ENCODE results near the gene HTR7. TPM values are rescaled to one million over a fixed set of nuclear protein-coding genes. Genes with fewer than 3 reads are reported as not detected.

The HTR7 gene
- total and polyA plus RNA-seq, 2 of the 4 experiments (the other 2 are of a cell fraction) = 0.43 to 0.72 TPM

- H3K18ac ChIP-seq (ENCODE audit: low read depth, low read length) = no peak overlapping the region
- DNase-seq (no peak), ATAC-seq (ENCODE audit: low read depth) (no peak)
- TF ChIP-seq SMC3 (IDR thresholded peaks at IDR 0.05; ENCODE audit: low read depth, low read length) = no peak
- TF ChIP-seq USF2 (IDR thresholded peaks at IDR 0.05; ENCODE audit: low read depth, low read length) = no peak
- TF ChIP-seq BHLHE40 (IDR thresholded peaks at IDR 0.05; ENCODE audit: low read depth, low read length) = no peak
- no peak for TF ChIP-seq CHD1 (IDR thresholded peaks at IDR 0.05; ENCODE audit: low read depth, low read length)
- TF ChIP-seq MAFK (IDR thresholded peaks at IDR 0.05; ENCODE audit: low read depth, low read length) = no peak
- TF ChIP-seq FOS (IDR thresholded peaks at IDR 0.05; ENCODE audit: low read depth, low read length) = no peak
- no peak for TF ChIP-seq RAD21 (IDR thresholded peaks at IDR 0.05; ENCODE audit: low read length)
- TF ChIP-seq MAZ (IDR thresholded peaks at IDR 0.05; ENCODE audit: borderline replicate concordance, low read depth, low read length) = no peak
- TF ChIP-seq CEBPB (IDR thresholded peaks at IDR 0.05; ENCODE audit: low read depth, low read length) = no peak
- no peak for TF ChIP-seq RCOR1 (IDR thresholded peaks at IDR 0.05; ENCODE audit: insufficient replicate concordance, low read length)
- no peak for TF ChIP-seq NFE2L2 (IDR thresholded peaks at IDR 0.05; ENCODE audit: low read depth, low read length)
- no peak for TF ChIP-seq CTCF (conservative IDR thresholded peaks at IDR 0.05; ENCODE audit: low read depth, low read length)
- TF ChIP-seq POLR2A (IDR thresholded peaks at IDR 0.05; ENCODE audit: low read depth, low read length) = no peak
- no peak for TF ChIP-seq RFX5 (IDR thresholded peaks at IDR 0.05; ENCODE audit: low read depth, low read length)
- no peak for TF ChIP-seq MXI1 (IDR thresholded peaks at IDR 0.05; ENCODE audit: borderline replicate concordance, low read depth, low read length)
- TF ChIP-seq ELK1 (IDR thresholded peaks at IDR 0.05; ENCODE audit: borderline replicate concordance, low read depth, low read length) = no peak
- no peaks in the 10 kb centered on the region for H4K20me1 ChIP-seq (ENCODE audit: insufficient read depth, low read length)
- no peaks in the 10 kb centered on the region for H3K9me3 ChIP-seq (ENCODE audit: control insufficient read depth, insufficient read depth, low read length)
- no peak overlapping the region for H4K5ac ChIP-seq (ENCODE audit: low read depth, low read length)
- H3K27me3 ChIP-seq (ENCODE audit: control insufficient read depth, insufficient read depth, low read length) = no peaks in the 10 kb centered on the region
- intact Hi-C loops (cut with micrococcal nuclease) = no loop called here
- H3K9ac ChIP-seq (ENCODE audit: low read depth, low read length) = no peak overlapping the region
- H3K14ac ChIP-seq (replicated peaks; ENCODE audit: low read depth, low read length) = no peak overlapping the region
- no peak overlapping the region for H3K27ac ChIP-seq (ENCODE audit: insufficient read depth, low read length)
- no TSS peak for BruUV-seq (replicated peaks)
- H2BK20ac ChIP-seq (ENCODE audit: low read depth, low read length) = no peak overlapping the region
- H3K23ac ChIP-seq (ENCODE audit: low read depth, low read length) = no peak overlapping the region
- no peak overlapping the region for H2AK9ac ChIP-seq (replicated peaks; ENCODE audit: low read depth, low read length, poor library complexity)
- no peaks in the 10 kb centered on the region for H3K79me1 ChIP-seq (ENCODE audit: low read depth in 1 of 2, low read length in 2 of 2)
- H3K4me1 ChIP-seq (ENCODE audit: control insufficient read depth, insufficient read depth, low read length) = no peaks in the 10 kb centered on the region
- H3K36me3 ChIP-seq (ENCODE audit: control insufficient read depth, insufficient read depth, low read length) = no peaks in the 10 kb centered on the region
- no peak overlapping the region for H3K4me3 ChIP-seq (ENCODE audit: insufficient read depth, low read depth, low read length)
- no peak overlapping the region for H2AFZ ChIP-seq (replicated peaks; ENCODE audit: low read length, poor library complexity)
- no peak overlapping the region for H2AK5ac ChIP-seq (ENCODE audit: low read depth, low read length)
- CTCF ChIA-PET = no interaction called here
- H3K4ac ChIP-seq (ENCODE audit: low read depth, low read length) = no peak overlapping the region
- no peak overlapping the region for H4K91ac ChIP-seq (ENCODE audit: insufficient read depth, low read depth, low read length)
- no peak overlapping the region for H3K4me2 ChIP-seq (ENCODE audit: low read depth, low read length)
- no peak overlapping the region for H2BK15ac ChIP-seq (ENCODE audit: low read depth, low read length)
- H4K8ac ChIP-seq (ENCODE audit: low read depth in 2 of 2, low read length in 2 of 2) = no peak overlapping the region
- in situ Hi-C loops (cut with MboI; ENCODE audit: low sequenced_read_pairs) = no loop called here
- H2BK120ac ChIP-seq (ENCODE audit: low read depth, low read length) = no peak overlapping the region
- H3K56ac ChIP-seq (ENCODE audit: extremely low read depth, insufficient read depth, low read length) = no peak overlapping the region
- POLR2A ChIA-PET (ENCODE audit: unreplicated experiment) = interaction anchor here (0.6 kb wide), 1 partner anchor 52 kb away, joined by 6 read pairs; no protein-coding TSS in a partner anchor
- no peaks in the 10 kb centered on the region for H3K9me1 ChIP-seq (ENCODE audit: insufficient read depth, low read length)
- dilution Hi-C loops (cut with HindIII; ENCODE audit: low sequenced_read_pairs, unreplicated experiment) = no loop called here
- H2BK5ac ChIP-seq (ENCODE audit: low read depth, low read length, poor library complexity, severe bottlenecking) = no peak overlapping the region
- no CpG with 5 or more reads among the region's 6 CpGs for WGBS, 2 experiments (ENCODE audit: extremely low coverage in 2 of 2, insufficient read length in 1 of 2)
Measured at GRCh38 chr10:90723416-90724068, 134.3 kb downstream of the HTR7 start.

Data from IMR-90 (cell line).